Subcutaneous adipose tissue (tissue), 4 donors: ENCODE results near the gene IGFBP7. TPM values are rescaled to one million over a fixed set of nuclear protein-coding genes. Genes with fewer than 3 reads are reported as not detected.

Source experiments
- total RNA-seq, 4 donors: library from RNA; depleted of rRNA; stranded (reverse); fragments of >200 nt; gene quantifications; one replicate each; pipeline ENCODE4 v1.1.0, GENCODE V29; 2016
- TF ChIP-seq, protein P1 (sequence below): fragments of 450-650 bp; IDR thresholded peaks from one replicate; pipeline ENCODE4 v1.5.1; 2016; ENCODE audit warnings: low read depth, mild to moderate bottlenecking, control low read depth, antibody characterized with exemption, moderate library complexity

The IGFBP7 gene
- total RNA-seq, 4 donors from 2014 or later: 297 to 713 (median 515) TPM

- TF ChIP-seq, protein P1, sequence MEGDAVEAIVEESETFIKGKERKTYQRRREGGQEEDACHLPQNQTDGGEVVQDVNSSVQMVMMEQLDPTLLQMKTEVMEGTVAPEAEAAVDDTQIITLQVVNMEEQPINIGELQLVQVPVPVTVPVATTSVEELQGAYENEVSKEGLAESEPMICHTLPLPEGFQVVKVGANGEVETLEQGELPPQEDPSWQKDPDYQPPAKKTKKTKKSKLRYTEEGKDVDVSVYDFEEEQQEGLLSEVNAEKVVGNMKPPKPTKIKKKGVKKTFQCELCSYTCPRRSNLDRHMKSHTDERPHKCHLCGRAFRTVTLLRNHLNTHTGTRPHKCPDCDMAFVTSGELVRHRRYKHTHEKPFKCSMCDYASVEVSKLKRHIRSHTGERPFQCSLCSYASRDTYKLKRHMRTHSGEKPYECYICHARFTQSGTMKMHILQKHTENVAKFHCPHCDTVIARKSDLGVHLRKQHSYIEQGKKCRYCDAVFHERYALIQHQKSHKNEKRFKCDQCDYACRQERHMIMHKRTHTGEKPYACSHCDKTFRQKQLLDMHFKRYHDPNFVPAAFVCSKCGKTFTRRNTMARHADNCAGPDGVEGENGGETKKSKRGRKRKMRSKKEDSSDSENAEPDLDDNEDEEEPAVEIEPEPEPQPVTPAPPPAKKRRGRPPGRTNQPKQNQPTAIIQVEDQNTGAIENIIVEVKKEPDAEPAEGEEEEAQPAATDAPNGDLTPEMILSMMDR: no peak
Observed at GRCh38 chr4:57116245-57116644, 6.1 kb upstream of the IGFBP7 start.

DNA sequence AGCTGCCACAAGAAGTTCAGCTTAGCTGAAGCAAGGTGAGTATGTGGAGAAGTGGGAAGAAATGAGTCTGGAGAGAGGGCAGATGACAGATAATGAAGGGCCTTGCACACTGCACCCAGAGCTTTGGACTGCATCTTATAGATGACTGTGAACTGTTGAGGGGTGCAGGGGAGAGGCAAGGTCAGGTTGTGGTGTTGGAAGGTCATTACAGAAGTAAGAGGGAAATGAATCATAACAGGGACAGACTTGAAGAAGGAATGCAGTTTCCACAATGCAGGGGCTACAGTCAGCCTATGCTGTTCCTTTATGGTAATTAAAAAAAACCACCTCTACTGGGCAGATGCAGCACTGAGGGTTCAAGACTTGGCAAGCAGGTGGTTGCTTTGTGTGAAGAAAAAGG lies 4.8 kb upstream of the IGFBP7 start:
- TF ChIP-seq, protein P1: no peak

GRCh38 chr4:57113870-57114269 lies 3.7 kb upstream of the IGFBP7 start:
- TF ChIP-seq, protein P1: no peak

GRCh38 chr4:57110640-57111511 lies 691 bp upstream of the IGFBP7 start:
- TF ChIP-seq, protein P1: no peak

DNA sequence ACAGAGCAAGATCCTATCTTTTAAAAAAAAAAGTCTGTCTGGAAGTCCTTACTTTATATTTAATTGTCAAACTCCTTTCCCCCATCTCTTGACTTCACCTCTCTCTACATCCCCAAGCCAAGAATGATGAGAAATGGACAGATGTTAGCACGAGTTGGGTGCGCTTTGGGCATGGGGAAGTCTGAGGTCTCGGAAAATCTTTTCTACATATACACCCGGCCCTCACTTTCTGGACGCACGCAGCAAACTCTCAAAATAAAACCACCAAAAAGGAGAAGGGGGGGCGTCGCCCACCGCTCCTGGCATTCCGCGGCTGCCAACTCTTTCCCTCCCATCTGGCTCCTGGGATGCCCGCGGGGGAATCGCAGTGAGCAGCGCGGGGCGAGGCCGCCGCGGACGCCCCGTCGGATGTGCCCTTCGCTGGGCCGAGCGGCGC lies 756 bp downstream of the IGFBP7 start:
- TF ChIP-seq, protein P1: no peak

- TF ChIP-seq, protein P1: no peak
Observed at GRCh38 chr4:57106181-57106580, 4.0 kb downstream of the IGFBP7 start.

DNA sequence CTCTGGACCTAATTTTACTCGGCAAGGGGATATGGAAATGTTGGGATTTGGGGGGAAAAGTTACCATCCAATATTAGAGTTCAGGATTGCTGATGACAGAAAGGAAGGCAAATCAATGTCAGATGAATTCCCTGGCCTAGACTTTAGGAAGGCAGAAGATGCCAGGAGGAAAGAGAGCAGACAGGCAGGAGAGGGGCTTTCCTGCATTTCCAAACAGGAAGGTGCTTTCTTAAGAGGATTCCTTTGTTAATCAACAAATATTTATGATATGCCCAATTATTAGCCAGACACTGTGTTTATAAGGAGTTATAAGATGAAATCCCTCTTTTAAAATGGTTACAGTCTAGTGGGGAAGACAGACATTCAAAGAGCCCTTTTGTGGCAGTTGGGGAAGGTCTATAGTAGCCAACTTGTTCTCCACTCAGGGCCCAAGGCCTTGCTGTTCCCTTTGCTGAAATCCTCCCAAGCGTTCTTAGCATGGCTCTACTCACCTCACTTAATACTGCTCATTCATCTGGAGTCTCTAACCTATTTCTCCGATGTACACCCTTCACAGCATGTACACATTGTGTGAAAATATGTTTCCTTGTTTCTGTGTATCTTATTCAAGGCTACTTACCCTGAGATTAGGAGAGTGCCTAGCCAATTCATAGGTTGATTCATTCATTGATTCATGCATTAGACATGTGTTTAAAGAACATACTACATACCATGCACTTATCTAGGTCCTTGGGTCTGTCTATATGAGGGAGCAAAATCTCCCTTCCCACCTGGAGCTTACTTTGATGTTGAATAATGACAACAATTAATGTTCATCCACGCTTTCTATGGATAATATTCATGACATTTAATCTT lies 5.3 kb downstream of the IGFBP7 start:
- TF ChIP-seq, protein P1: no peak
